Myocyte (in vitro differentiated cells): ENCODE measurements around the gene KIF9. TPM values are rescaled to one million over a fixed set of nuclear protein-coding genes. Genes with fewer than 3 reads are reported as not detected.
"Not testable (repeated sequence)": the region's sequence is repeated elsewhere in the genome, so short reads cannot be mapped to it uniquely, and the experiment has no call there.

Source experiments
- DNase-seq: peaks from one replicate; pipeline ENCODE4 v3.0.0-alpha.2; 2012; ENCODE audit warnings: low read depth
- polyA plus RNA-seq: library from polyadenylated mRNA; unstranded; fragments of >200 nt; gene quantifications from one replicate; pipeline ENCODE4 v1.2.1, GENCODE V29; 2012; ENCODE audit warnings: missing spikeins
- total RNA-seq: library from RNA; depleted of rRNA; stranded (reverse); fragments of >200 nt; gene quantifications from 2 replicates; pipeline ENCODE4 v1.2.3, GENCODE V29; 2014

KIF9 gene, protein sequence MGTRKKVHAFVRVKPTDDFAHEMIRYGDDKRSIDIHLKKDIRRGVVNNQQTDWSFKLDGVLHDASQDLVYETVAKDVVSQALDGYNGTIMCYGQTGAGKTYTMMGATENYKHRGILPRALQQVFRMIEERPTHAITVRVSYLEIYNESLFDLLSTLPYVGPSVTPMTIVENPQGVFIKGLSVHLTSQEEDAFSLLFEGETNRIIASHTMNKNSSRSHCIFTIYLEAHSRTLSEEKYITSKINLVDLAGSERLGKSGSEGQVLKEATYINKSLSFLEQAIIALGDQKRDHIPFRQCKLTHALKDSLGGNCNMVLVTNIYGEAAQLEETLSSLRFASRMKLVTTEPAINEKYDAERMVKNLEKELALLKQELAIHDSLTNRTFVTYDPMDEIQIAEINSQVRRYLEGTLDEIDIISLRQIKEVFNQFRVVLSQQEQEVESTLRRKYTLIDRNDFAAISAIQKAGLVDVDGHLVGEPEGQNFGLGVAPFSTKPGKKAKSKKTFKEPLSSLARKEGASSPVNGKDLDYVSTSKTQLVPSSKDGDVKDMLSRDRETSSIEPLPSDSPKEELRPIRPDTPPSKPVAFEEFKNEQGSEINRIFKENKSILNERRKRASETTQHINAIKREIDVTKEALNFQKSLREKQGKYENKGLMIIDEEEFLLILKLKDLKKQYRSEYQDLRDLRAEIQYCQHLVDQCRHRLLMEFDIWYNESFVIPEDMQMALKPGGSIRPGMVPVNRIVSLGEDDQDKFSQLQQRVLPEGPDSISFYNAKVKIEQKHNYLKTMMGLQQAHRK
- total RNA-seq: 6.9 and 8.9 TPM in 2 replicates
- polyA plus RNA-seq: 14.6 TPM

DNA sequence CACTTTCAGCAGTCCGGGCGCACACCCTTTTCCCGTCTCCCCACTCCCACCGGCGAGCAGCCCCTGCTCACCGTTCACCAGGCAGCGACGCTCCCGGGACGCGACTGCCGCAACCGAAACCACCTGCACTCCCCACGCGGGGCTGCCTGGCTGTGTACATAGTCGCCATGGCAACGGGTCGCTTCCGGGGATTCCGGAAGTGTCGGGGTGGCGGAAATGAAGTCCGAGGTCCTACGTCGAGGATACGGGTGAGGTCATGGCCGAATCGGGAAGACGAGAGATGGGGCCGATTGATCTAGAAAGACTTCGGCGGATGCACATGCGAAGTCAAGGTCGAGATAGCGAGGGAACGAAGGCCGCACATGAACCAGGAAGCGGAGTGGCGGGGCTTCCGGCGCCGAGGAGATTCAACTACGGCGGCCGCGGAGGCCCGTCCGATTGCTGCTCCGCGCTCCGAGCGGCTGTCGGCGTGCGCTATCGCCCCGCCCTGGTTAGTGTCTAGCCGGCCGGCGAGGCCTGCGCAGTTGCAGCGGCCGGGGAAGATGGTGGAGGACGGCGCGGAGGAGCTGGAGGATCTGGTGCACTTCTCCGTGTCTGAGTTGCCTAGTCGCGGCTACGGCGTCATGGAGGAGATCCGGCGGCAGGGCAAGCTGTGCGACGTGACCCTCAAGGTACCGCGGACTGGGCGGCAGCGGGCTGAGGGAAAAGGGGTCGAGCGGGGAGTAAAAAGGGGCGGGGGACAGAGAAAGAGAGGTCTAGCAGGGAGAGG lies at the start of gene KIF9, which contains the start of gene KLHL18:
Gene KIF9 (minus strand): TSS at position 376 of the 769 bp plus-strand sequence. CDS start 5,425 bp downstream, outside the sequence.
Gene KLHL18 (plus strand): TSS at position 521 of the 769 bp plus-strand sequence. CDS start 22 bp downstream, at position 543.
- peak; percentile 94 for DNase-seq

DNA sequence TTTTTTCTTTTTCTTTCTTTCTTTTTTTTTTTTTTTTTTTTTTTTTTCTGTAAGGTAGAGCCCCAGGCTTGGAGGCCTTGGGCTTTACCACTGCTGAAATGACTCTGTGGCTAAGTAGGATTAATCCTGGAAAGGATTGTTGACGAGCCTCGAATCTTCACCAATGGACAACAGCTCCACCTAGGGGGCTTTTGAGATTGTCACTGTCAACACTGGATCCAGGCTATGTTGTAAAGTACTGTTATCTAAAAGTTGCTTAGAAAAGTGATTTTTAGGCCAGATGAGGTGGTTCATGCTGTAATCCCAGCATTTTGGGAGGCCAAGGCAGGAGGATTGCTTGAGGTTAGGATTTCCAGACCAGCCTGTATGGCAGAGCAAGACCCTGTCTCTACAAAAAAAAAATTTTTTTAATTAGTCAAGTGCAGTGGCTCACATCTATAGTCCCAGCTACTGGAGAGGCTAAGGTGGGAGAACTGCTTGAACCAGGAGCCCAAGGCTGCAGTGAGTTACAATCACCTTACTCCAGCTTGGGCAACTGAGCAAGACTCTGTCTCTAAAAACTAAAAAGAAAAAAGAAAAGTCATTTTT lies 41.8 kb upstream of the KIF9 start:
- DNase-seq: peak; percentile 86

GRCh38 chr3:47323431-47324277 lies 41.1 kb upstream of the KIF9 start:
- DNase-seq: no peak

DNA sequence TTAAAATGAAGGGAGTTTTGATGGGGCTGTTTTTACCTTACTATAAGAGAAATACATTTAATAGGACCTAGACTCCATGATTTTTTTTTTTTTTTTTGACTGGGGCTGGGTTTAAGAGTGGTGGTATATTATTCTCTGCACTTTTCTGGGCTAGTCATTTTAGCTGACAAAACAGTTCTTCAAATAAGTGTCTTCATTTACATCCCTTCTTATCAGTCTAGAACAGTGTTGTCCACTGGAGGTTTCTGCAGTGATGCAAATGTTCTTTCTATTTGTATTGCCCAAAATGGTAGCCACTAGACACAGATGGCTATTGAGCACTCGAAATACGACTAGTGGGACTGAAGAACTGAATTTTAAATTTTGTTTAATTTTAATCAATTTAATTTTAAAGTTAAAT lies 37.4 kb upstream of the KIF9 start:
- no peak for DNase-seq

GRCh38 chr3:47318916-47319315 lies 36.3 kb upstream of the KIF9 start:
- DNase-seq: no peak

DNA sequence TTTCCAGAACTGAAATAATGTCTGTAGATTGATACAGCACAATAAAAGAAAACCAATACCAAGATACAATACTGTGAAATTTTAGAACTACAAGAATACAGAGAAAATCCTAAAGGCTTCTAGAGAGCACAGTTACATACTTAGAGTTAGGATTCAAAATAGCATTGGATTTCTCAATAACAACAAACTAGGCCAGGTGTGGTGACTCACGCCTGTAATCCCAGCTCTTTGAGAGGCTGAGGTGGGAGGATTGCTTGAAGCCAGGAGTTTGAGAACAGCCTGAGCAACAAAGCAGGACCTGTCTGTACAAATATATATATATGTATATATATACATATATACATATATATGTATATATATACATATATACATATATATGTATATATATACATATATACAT lies 33.6 kb upstream of the KIF9 start:
- DNase-seq: not testable (repeated sequence)

- no peak for DNase-seq
Observed at GRCh38 chr3:47315069-47315647, 32.6 kb upstream of the KIF9 start.

DNA sequence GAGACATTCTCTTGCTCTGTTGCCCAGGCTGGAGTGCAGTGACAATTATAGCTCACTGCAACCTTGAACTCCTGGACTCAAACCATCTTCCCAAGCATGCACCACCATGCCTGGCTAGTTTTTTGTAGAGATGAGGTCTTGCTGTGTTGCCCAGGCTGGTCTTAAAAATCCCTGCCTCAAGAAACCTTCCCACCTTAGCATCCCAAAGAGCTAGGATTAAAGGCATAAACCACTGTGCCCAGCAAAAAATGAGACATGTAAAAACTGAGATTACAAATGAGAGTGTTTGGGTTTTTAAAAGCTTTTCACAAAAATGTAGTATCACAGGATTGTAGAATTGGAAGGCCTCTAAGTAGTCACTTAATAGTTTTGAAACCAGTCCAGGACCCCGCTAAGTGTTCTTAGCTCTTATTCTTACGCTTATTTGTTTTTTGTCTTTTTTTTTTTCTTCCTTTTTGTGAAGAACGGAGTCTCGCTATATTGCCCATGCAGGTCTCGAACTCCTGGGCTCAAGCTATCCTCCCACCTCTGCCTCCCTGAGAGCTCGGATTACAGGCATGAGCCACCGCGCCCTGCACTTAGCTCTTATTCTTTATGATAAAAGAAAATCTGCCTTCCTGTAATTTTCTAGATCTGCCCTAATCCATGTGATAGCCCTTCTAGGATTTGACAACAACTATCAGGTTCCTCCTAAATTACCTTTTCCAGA lies 31.6 kb upstream of the KIF9 start:
- no peak for DNase-seq

DNA sequence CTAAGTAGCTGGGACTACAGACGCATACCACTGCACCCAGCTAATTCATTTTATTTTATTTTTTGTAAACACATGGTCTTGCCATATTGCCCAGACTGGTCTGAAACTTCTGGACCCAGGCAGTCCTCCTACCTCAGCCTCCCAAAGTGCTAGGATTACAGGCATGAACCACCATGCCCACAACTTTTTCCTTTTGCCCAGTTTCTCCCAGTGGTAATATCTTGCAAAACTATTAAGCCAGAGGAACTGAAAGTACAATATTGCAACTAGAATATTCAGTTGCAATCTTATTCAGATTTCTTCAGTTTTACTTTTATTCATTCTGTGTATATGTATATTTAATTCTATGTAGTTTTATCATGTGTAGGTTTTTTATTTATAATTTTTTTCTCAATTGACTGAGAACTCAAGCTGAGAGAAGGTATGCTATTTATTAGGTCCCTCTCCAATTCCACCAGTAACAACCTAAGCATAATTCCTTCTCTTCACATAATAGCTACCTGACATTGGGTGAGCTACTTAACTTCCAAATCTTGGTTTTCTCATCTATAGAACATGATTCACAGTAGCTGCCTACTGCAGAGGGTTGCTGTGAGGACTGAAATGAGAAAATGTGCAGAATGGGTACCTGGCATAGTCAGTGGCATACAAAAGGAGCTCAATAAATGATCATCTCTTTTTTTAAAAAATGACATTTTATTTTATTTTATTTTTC lies 30.9 kb upstream of the KIF9 start:
- DNase-seq: no peak

DNA sequence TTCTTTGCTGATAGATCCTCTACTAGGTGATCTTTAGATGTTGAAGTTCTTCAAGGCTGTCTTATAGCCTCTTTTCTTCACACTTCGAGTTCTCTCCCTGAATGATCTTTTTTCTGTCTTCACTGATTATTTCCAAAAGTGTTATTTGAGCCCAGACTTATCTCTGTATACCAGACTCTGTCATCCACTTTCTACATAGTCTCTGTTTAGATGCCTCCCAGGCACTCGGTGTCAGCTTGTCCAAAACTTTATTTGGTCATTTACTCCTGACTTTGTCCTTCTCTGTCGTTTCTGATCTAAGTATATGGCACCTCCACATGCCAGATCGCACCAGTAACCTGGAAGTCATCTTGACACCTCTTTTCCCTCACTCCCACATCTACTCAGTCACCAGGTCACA lies 27.8 kb upstream of the KIF9 start:
- DNase-seq: no peak

GRCh38 chr3:47309231-47309630 lies 26.6 kb upstream of the KIF9 start:
- not testable (repeated sequence) for DNase-seq

DNA sequence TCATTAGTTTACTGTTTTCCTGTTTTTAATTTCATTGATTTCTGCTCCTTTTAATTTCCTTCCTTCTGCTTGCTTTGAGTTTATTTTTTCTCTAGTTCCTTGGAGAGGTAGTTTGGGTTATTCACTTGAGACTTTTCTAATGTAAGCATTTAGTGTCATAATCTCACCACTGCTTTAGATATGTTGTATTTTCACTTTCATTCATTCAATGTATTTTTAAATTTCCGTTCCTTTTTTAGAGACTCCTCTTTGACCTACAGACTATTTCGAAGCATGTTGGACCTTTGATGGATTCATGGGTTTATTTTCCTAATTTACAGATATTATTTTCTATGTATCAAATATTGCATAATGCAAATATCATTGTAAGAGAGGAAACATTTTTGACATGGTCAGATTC lies 23.4 kb upstream of the KIF9 start:
- DNase-seq: no peak

GRCh38 chr3:47301456-47301855 lies 18.9 kb upstream of the KIF9 start:
- no peak for DNase-seq

- DNase-seq: no peak
Observed at GRCh38 chr3:47299381-47300318, 17.1 kb upstream of the KIF9 start.

DNA sequence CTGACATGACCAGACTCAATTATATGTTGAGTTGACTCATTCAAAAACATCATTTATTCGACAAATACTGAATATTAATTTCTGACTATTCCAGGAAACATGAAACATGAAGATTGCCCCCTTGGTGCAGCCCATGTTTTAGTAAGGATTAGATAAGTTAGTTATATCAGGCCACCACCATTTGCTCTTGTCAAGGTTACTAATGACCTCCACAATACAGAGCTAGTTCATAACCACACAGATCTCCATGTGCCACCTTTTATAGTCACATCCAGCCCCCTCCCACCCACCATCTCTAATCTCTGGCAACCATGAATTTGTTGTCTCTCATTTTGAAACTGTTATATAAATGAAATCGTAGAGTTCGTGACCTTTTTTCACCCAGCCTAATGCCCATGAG lies 15.8 kb upstream of the KIF9 start:
- DNase-seq: no peak

DNA sequence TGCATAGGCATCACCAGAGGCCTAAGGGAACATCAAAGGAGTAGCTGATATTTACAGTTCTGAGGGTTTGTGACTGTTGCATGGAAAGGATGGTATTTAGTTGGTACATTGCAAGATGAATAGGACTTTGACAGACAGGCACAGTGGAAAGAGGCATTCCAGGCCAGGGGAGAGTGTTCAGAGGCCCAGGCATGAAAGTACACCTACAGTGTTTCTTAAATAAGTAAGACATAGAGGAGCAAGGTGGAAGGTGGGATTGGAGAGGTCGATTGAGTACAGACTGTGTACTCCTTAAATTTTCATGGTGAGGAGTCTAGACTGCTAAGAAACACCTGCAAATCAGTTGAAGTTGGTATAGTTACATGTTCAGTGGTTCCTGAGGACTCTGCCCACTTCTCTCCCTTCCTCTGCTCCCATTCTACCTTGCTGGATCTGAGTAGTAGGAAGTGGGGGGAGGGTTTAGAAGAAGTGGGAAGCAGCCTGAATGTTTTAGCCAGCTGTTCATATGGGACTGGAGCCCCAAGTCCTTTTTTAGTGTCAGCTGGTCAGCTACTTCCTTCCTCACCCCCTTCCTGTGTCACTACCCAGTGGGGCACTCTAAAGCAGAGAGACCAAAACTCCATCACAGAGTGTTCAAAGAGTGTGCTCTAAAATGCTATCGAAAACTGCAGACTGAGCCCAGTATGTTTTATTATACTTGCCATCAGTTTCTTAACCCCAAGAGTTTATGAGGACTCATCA lies 14.1 kb upstream of the KIF9 start:
- DNase-seq: peak; percentile 22

GRCh38 chr3:47295976-47296375 lies 13.4 kb upstream of the KIF9 start:
- no peak for DNase-seq
